HG03103 (cell line): Measurements from ENCODE around the gene VCL.
"Not testable (repeated sequence)": the region's sequence is repeated elsewhere in the genome, so short reads cannot be mapped to it uniquely, and the experiment has no call there.

Experiments used
- ATAC-seq: cut with Tn5 transposase; IDR thresholded peaks from one replicate; pipeline ENCODE4 v1.9.1; 2021; ENCODE audit warnings: low read depth; ENCODE audit not compliant: unreplicated experiment

The VCL gene

GRCh38 chr10:73997787-73998622, at the start of gene VCL:
VCL (plus strand) TSS chr10:73998116; CDS start chr10:73998208, 92 bp downstream.
- ATAC-seq, result peak; percentile 93

- no peak for ATAC-seq
These were observed 48.8 kb upstream of the VCL start for GRCh38 chr10:73948947-73949633.

- no peak for ATAC-seq
These were observed 47.6 kb upstream of the VCL start for GRCh38 chr10:73950155-73950948.

- no peak for ATAC-seq
These were observed 44.3 kb upstream of the VCL start for GRCh38 chr10:73953665-73954064.

- ATAC-seq, result no peak
These were observed 43.2 kb upstream of the VCL start for GRCh38 chr10:73954737-73955136.

- ATAC-seq, result no peak
These were observed 42.2 kb upstream of the VCL start for GRCh38 chr10:73955719-73956118.

GRCh38 chr10:73956476-73957359, 41.2 kb upstream of the VCL start:
- no peak for ATAC-seq

GRCh38 chr10:73959484-73960243, 38.3 kb upstream of the VCL start:
- ATAC-seq, result no peak

GRCh38 chr10:73962386-73962785, 35.5 kb upstream of the VCL start:
- ATAC-seq, result no peak

- ATAC-seq, result not testable (repeated sequence)
These were observed 34.4 kb upstream of the VCL start for GRCh38 chr10:73963533-73963932.

- no peak for ATAC-seq
These were observed 33.2 kb upstream of the VCL start for GRCh38 chr10:73964743-73965142.

- ATAC-seq, result not testable (repeated sequence)
These were observed 32.5 kb upstream of the VCL start for GRCh38 chr10:73965267-73965889.

- ATAC-seq, result no peak
These were observed 31.8 kb upstream of the VCL start for GRCh38 chr10:73965890-73966768.

GRCh38 chr10:73967022-73967429, 30.9 kb upstream of the VCL start:
- no peak for ATAC-seq

- ATAC-seq, result no peak
These were observed 30.4 kb upstream of the VCL start for GRCh38 chr10:73967544-73967943.

GRCh38 chr10:73968098-73968521, 29.8 kb upstream of the VCL start:
- ATAC-seq, result no peak

- no peak for ATAC-seq
These were observed 28.6 kb upstream of the VCL start for GRCh38 chr10:73969224-73969841.

GRCh38 chr10:73970845-73971244, 27.1 kb upstream of the VCL start:
- ATAC-seq, result no peak
